Esophagus muscularis mucosa (tissue), 4 donors: ENCODE data around the gene CSRNP2. TPM values are rescaled to one million over a fixed set of nuclear protein-coding genes. Genes with fewer than 3 reads are reported as not detected.

Source experiments
- DNase-seq: peaks from one replicate; pipeline ENCODE4 v3.0.0-alpha.2; 2017; ENCODE audit errors: extremely low spot score
- H3K27ac ChIP-seq, 4 donors: fragments of 200-600 bp; sonication (generic); replicated peaks in 1 of 4; 1 replicate in 3 of 4; 2 replicates in 1 of 4; pipeline ENCODE4 v1.5.1; 2016 to 2019; ENCODE audit warnings: mild to moderate bottlenecking in 1 of 4
- H3K27me3 ChIP-seq, 4 donors: fragments of 200-600 bp; sonication (generic); one replicate each; pipeline versions ENCODE4 v1.5.1 to v1.6.0; 2016 to 2019
- H3K36me3 ChIP-seq, 4 donors: fragments of 200-600 bp; sonication (generic); one replicate each; pipeline ENCODE4 v1.5.1; 2016 to 2019
- H3K4me1 ChIP-seq, 4 donors: fragments of 200-600 bp; sonication (generic); one replicate each; pipeline ENCODE4 v1.5.1; 2016 to 2019
- H3K4me3 ChIP-seq, 4 donors: fragments of 200-600 bp; sonication (generic); 1 replicate in 2 of 4; 2 replicates in 2 of 4; pipeline ENCODE4 v1.5.1; 2016 to 2019; ENCODE audit warnings: mild to moderate bottlenecking in 4 of 4, moderate library complexity in 1 of 4
- H3K9me3 ChIP-seq, 4 donors: fragments of 200-600 bp; sonication (generic); 1 replicate in 3 of 4; 2 replicates in 1 of 4; pipeline ENCODE4 v1.5.1; 2016 to 2019
- CTCF ChIP-seq, 3 experiments: fragments of 200-600 bp in 2 of 3; fragments of 450-650 bp in 1 of 3; sonication (generic) in 2 of 3; IDR thresholded peaks; one replicate each; pipeline ENCODE4 v1.5.1; 2017 to 2019; ENCODE audit warnings: antibody characterized with exemption in 3 of 3, mild to moderate bottlenecking in 2 of 3, moderate library complexity in 1 of 3
- EP300 ChIP-seq: sonication (generic); formaldehyde crosslinking; IDR thresholded peaks from one replicate; pipeline ENCODE4 v1.6.1; 2017; ENCODE audit warnings: antibody characterized with exemption
- POLR2A ChIP-seq: fragments of 450-650 bp; IDR thresholded peaks from one replicate; pipeline ENCODE4 v1.6.1; 2017; ENCODE audit warnings: antibody characterized with exemption, moderate library complexity, mild to moderate bottlenecking, low read depth
- POLR2AphosphoS5 ChIP-seq, 2 donors: sonication (generic); formaldehyde crosslinking; IDR thresholded peaks; one replicate each; pipeline ENCODE4 v1.6.1; 2017; ENCODE audit warnings: antibody characterized with exemption in 2 of 2
- WGBS: methylation state at CpG from one replicate; pipeline ENCODE4 v1.1.5; 2018; 5-methylcytosine and 5-hydroxymethylcytosine counted together
- intact Hi-C: fragments of 100-400 bp; cut with DNase I; formaldehyde crosslinking; loops from one replicate; pipeline ENCODE4 v1.15.1; 2023
- total RNA-seq, 4 donors: library from RNA; depleted of rRNA; stranded (reverse); fragments of >200 nt; gene quantifications; one replicate each; pipeline versions ENCODE4 v1.1.0 to v1.2.1, GENCODE V29; 2016

Gene CSRNP2
- total RNA-seq, 4 donors from 2014 or later = 20.3 to 31.5 (median 25.5) TPM

- WGBS = 72% methylated on average over 4 of the region's 4 CpGs
- H3K36me3 ChIP-seq = peaks cover 45 to 99% (median 88%) of the 10 kb centered on the region in 4 donors
- H3K27me3 ChIP-seq = no peaks in the 10 kb centered on the region
- no peak for TF ChIP-seq EP300
- TF ChIP-seq POLR2AphosphoS5 (IDR thresholded peaks at IDR 0.05) = no peak
- no peak for TF ChIP-seq POLR2A
- H3K4me3 ChIP-seq = no peak overlapping the region
- H3K4me1 ChIP-seq = peaks cover 3 to 16% (median 14%) of the 10 kb centered on the region in 4 donors
- no peak for DNase-seq
- intact Hi-C loops = no loop called here
- H3K27ac ChIP-seq = no peak overlapping the region
- H3K9me3 ChIP-seq = no peaks in the 10 kb centered on the region
Measured at GRCh38 chr12:51067229-51067628, 16.2 kb downstream of the CSRNP2 start.

GRCh38 chr12:51065530-51065929 lies 17.9 kb downstream of the CSRNP2 start:
- H3K4me1 ChIP-seq = no peaks in the 10 kb centered on the region
- peaks cover 45 to 99% (median 89%) of the 10 kb centered on the region in 4 donors for H3K36me3 ChIP-seq
- no peak for DNase-seq
- H3K9me3 ChIP-seq = no peaks in the 10 kb centered on the region
- H3K27me3 ChIP-seq = no peaks in the 10 kb centered on the region
- no peak overlapping the region for H3K4me3 ChIP-seq
- no peak for TF ChIP-seq POLR2A
- TF ChIP-seq POLR2AphosphoS5 (IDR thresholded peaks at IDR 0.05) = no peak
- no peak for TF ChIP-seq EP300
- TF ChIP-seq CTCF (IDR thresholded peaks at IDR 0.05) = no peak
- H3K27ac ChIP-seq = no peak overlapping the region
- intact Hi-C loops = no loop called here
- 97% methylated on average over 5 of the region's 5 CpGs for WGBS

- H3K36me3 ChIP-seq = peaks cover 55 to 100% (median 94%) of the 10 kb centered on the region in 4 donors
- WGBS = 72% methylated on average over 9 of the region's 9 CpGs
Measured at GRCh38 chr12:51062631-51063397, 20.6 kb downstream of the CSRNP2 start.

GRCh38 chr12:51059086-51059485 lies 24.3 kb downstream of the CSRNP2 start:
- H3K36me3 ChIP-seq = peaks cover 51 to 100% (median 93%) of the 10 kb centered on the region in 4 donors
- H3K9me3 ChIP-seq = no peaks in the 10 kb centered on the region
- no peak overlapping the region for H3K27ac ChIP-seq
- H3K4me1 ChIP-seq = no peaks in the 10 kb centered on the region
- no peak for DNase-seq
- intact Hi-C loops = no loop called here
- H3K27me3 ChIP-seq = no peaks in the 10 kb centered on the region
- TF ChIP-seq POLR2A (no peak), CTCF (IDR thresholded peaks at IDR 0.05) (no peak), POLR2AphosphoS5 (IDR thresholded peaks at IDR 0.05) (no peak), EP300 (no peak)
- WGBS = 79% methylated on average over 7 of the region's 7 CpGs
- H3K4me3 ChIP-seq = no peak overlapping the region

More at GRCh38 chr12:51062631-51063397, 20.6 kb downstream of the CSRNP2 start:
- Histone ChIP-seq H3K27me3 (no peaks in the 10 kb centered on the region), H3K9me3 (no peaks in the 10 kb centered on the region), H3K27ac (no peak overlapping the region), H3K4me1 (no peaks in the 10 kb centered on the region), H3K4me3 (no peak overlapping the region)
- DNase-seq = no peak
- TF ChIP-seq EP300 (no peak), POLR2AphosphoS5 (IDR thresholded peaks at IDR 0.05) (no peak), POLR2A (no peak), CTCF (IDR thresholded peaks at IDR 0.05) (no peak)
- intact Hi-C loops = no loop called here

- TF ChIP-seq EP300 (no peak), POLR2A (no peak), POLR2AphosphoS5 (IDR thresholded peaks at IDR 0.05) (no peak), CTCF (IDR thresholded peaks at IDR 0.05) (no peak)
- Histone ChIP-seq H3K27me3 (no peaks in the 10 kb centered on the region), H3K9me3 (no peaks in the 10 kb centered on the region), H3K4me1 (no peaks in the 10 kb centered on the region), H3K27ac (no peak overlapping the region), H3K4me3 (no peak overlapping the region), H3K36me3 (peaks cover 59 to 100% (median 89%) of the 10 kb centered on the region in 4 donors)
- DNase-seq = no peak
- intact Hi-C loops = no loop called here
- 76% methylated on average over 5 of the region's 5 CpGs for WGBS
Measured at GRCh38 chr12:51056242-51056641, 27.2 kb downstream of the CSRNP2 start.
